Gastrocnemius medialis (tissue), 4 donors: Measurements from ENCODE around the gene COBL.

Experiments used
- POLR2A ChIP-seq, 2 donors: fragments of 450-650 bp; IDR thresholded peaks; one replicate each; pipeline ENCODE4 v1.6.1; 2017; ENCODE audit warnings: antibody characterized with exemption in 2 of 2, mild to moderate bottlenecking in 2 of 2, moderate library complexity in 2 of 2
- TF ChIP-seq, protein P1 (sequence below), 5 experiments: fragments of 450-650 bp in 3 of 5; fragments of 200-600 bp in 2 of 5; sonication (generic) in 2 of 5; IDR thresholded peaks in 4 of 5; conservative IDR thresholded peaks in 1 of 5; 1 replicate in 4 of 5; 2 replicates in 1 of 5; pipeline ENCODE4 v1.5.1; 2016 to 2019; ENCODE audit warnings: antibody characterized with exemption in 5 of 5, mild to moderate bottlenecking in 3 of 5, moderate library complexity in 3 of 5

DNA sequence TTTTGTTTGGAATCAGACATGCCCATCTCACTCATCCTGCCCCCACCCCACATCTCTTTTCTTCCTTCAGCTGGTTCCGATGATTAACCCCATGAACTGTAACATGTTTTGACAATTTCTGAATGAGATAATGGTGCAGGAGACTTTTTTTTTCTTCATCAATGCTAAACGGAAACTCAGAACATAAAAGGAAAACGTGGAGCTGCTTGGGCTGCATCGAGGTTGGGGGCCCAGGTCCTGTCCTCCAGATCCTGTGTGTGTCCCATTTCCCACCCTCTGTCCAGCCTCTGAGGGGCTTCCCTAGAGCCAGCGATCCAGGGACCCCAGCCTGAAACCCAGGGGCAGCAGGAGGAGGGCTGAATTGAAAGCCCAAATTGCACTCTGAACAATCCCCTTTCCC is 270.1 kb downstream of the COBL start:
- TF ChIP-seq, protein P1, sequence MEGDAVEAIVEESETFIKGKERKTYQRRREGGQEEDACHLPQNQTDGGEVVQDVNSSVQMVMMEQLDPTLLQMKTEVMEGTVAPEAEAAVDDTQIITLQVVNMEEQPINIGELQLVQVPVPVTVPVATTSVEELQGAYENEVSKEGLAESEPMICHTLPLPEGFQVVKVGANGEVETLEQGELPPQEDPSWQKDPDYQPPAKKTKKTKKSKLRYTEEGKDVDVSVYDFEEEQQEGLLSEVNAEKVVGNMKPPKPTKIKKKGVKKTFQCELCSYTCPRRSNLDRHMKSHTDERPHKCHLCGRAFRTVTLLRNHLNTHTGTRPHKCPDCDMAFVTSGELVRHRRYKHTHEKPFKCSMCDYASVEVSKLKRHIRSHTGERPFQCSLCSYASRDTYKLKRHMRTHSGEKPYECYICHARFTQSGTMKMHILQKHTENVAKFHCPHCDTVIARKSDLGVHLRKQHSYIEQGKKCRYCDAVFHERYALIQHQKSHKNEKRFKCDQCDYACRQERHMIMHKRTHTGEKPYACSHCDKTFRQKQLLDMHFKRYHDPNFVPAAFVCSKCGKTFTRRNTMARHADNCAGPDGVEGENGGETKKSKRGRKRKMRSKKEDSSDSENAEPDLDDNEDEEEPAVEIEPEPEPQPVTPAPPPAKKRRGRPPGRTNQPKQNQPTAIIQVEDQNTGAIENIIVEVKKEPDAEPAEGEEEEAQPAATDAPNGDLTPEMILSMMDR (IDR thresholded peaks at IDR 0.05 in 4 of 5, conservative IDR thresholded peaks at IDR 0.05 in 1 of 5), result no peak
- no peak for TF ChIP-seq POLR2A (IDR thresholded peaks at IDR 0.05)
